Esophagus squamous epithelium (tissue), 4 donors: ENCODE data around the gene EHD4.

Source experiments
- POLR2A ChIP-seq, 4 donors: fragments of 450-650 bp; IDR thresholded peaks; one replicate each; pipeline ENCODE4 v1.6.1; 2017; ENCODE audit warnings: antibody characterized with exemption in 4 of 4, mild to moderate bottlenecking in 4 of 4, moderate library complexity in 3 of 4
- TF ChIP-seq, protein P1 (sequence below), 6 experiments: fragments of 450-650 bp in 4 of 6; fragments of 200-600 bp in 2 of 6; sonication (generic) in 2 of 6; IDR thresholded peaks; one replicate each; pipeline ENCODE4 v1.5.1; 2016 to 2019; ENCODE audit warnings: antibody characterized with exemption in 6 of 6, mild to moderate bottlenecking in 4 of 6, moderate library complexity in 4 of 6

DNA sequence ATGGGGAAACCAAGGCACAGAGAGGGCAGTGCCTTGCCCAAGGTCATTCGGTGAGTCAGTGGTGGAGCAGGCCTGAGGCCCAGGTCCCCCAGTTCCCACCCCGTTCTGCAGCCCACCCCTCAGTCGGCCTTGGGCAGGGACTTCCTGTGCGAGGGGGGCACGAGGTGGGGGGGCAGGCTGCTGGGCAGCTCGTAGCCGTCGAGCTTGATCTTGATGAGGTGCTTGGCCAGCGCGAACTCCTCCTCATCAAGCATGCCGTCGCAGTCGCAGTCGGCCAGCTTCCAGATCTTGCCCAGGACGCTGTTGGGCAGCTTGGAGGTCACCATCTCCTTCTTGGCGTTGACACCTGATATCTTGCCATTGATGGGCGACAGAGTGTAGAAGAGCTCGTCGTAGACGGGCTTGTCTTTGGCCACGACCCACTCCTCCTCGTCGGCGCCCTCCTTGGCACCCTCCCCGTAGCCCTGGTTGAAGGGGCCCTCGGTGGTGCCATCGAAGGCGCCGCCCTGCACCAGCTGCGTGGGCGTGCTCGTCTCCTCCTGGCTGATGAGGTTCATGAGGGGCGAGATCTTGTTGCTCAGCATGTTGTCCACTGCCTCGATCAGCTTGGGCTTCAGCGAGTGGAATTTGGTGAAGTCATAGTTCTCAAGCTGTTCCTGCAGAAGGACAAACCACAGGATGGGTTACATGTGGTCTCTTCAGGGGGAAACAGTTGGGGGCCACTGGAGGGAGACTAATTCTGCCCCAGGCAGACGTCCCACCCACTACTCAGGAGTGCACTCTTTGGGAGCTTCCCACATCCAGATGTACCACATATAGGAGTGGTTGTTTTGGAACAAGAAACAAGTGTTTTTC, 71.6 kb downstream of the EHD4 start:
- TF ChIP-seq POLR2A (IDR thresholded peaks at IDR 0.05), result no peak
- TF ChIP-seq, protein P1, sequence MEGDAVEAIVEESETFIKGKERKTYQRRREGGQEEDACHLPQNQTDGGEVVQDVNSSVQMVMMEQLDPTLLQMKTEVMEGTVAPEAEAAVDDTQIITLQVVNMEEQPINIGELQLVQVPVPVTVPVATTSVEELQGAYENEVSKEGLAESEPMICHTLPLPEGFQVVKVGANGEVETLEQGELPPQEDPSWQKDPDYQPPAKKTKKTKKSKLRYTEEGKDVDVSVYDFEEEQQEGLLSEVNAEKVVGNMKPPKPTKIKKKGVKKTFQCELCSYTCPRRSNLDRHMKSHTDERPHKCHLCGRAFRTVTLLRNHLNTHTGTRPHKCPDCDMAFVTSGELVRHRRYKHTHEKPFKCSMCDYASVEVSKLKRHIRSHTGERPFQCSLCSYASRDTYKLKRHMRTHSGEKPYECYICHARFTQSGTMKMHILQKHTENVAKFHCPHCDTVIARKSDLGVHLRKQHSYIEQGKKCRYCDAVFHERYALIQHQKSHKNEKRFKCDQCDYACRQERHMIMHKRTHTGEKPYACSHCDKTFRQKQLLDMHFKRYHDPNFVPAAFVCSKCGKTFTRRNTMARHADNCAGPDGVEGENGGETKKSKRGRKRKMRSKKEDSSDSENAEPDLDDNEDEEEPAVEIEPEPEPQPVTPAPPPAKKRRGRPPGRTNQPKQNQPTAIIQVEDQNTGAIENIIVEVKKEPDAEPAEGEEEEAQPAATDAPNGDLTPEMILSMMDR (IDR thresholded peaks at IDR 0.05), result no peak
